ENCODE results near the gene NEIL1. TPM values are rescaled to one million over a fixed set of nuclear protein-coding genes. Genes with fewer than 3 reads are reported as not detected.
A peak's percentile ranks its signal among the peaks of the same experiment; 100 is the strongest.
"Not testable (repeated sequence)": the region's sequence is repeated elsewhere in the genome, so short reads cannot be mapped to it uniquely, and the experiment has no call there.

The NEIL1 gene
- total RNA-seq, 1 donor from 2014 or later = 34.0 TPM

DNA sequence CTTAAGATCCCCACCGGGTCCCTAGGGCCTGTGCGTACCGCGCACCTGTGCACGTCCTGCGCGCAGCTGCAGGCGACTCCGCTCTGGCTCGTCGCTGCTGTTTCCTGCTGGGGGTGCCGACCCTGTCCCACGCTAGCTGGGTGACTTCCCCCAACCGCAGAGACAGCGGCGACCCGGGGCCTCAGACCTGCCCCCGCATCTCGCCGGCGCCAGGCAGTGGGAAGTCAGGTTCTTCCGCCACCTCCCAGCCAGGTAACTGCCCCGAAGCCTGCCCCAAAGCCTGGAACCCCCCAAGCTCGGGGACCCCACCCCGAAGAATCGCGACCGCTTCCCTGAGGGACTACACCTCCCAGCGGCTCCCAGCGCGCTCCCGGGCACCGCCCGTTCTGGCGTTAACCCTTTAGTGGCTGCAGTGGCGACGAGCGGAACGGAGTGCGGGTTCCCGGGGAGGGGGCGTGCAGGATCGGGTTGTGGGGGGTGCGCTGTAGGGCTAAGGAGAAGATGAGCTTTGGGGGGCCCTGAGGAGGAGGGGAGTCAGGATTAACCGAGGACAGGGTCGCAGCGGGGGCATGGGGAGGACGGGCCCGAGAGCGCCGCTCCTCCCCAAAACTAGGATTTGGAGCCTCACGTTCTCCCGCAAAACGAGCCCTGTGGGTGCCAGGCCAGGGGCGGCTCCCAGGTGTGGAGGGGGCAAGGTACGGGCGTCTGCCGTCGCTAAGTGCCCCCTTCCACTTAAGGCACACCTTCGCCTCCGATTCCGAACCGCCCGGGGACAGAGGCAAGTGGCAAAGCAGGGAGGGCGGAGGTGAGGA, 589 bp downstream of the NEIL1 start:
- TF ChIP-seq CTCF (IDR thresholded peaks at IDR 0.05) = no peak
- Mint-ChIP-seq H3K4me1 (ENCODE audit: unreplicated experiment) (peaks cover 14% of the 10 kb centered on the region), H3K27ac (ENCODE audit: unreplicated experiment) (peak overlapping the region; percentile 52), H3K4me3 (ENCODE audit: unreplicated experiment) (peak overlapping the region; percentile 86), H3K27me3 (ENCODE audit: unreplicated experiment) (no peaks in the 10 kb centered on the region), H3K9me3 (ENCODE audit: unreplicated experiment) (no peaks in the 10 kb centered on the region), H3K36me3 (ENCODE audit: unreplicated experiment) (no peaks in the 10 kb centered on the region)
- DNase-seq (ENCODE audit: extremely low spot score, unreplicated experiment) = no peak

DNA sequence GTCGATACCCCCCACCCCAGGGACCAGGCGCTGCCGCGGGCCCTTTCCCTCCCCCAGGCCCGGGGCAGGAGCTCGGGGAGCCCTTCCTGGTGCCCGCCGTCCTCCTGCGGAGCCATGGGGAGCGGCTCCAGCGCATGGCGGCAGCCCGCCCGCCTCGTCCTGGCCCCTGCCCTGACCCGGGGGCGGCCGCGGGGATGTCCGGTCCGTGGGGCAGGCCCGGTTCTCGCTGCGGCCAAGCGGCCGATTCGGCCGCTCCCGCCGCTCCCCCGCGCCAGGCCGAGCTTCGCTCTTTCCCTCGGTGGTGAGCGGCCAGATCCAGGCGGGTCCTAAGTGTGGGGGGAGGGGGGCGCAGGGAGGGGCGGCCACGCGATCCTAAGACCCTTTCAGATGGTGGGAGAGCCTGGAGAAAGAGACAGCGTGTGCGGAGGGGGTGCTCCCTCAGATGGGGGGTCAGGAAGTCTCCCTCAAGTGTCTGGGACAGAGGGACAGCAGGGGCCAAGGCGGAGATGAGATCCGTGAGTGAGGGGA, 1.3 kb downstream of the NEIL1 start:
- no peaks in the 10 kb centered on the region for H3K9me3 Mint-ChIP-seq (ENCODE audit: unreplicated experiment)
- no peak for TF ChIP-seq CTCF (IDR thresholded peaks at IDR 0.05)
- peaks cover 14% of the 10 kb centered on the region for H3K4me1 Mint-ChIP-seq (ENCODE audit: unreplicated experiment)
- H3K36me3 Mint-ChIP-seq (ENCODE audit: unreplicated experiment) = no peaks in the 10 kb centered on the region
- no peaks in the 10 kb centered on the region for H3K27me3 Mint-ChIP-seq (ENCODE audit: unreplicated experiment)
- no peak for DNase-seq (ENCODE audit: extremely low spot score, unreplicated experiment)
- H3K4me3 Mint-ChIP-seq (ENCODE audit: unreplicated experiment) = peak overlapping the region; percentile 86
- H3K27ac Mint-ChIP-seq (ENCODE audit: unreplicated experiment) = peak overlapping the region; percentile 60

- Mint-ChIP-seq H3K36me3 (ENCODE audit: unreplicated experiment) (no peaks in the 10 kb centered on the region), H3K27ac (ENCODE audit: unreplicated experiment) (peak overlapping the region; percentile 60), H3K9me3 (ENCODE audit: unreplicated experiment) (no peaks in the 10 kb centered on the region), H3K4me3 (ENCODE audit: unreplicated experiment) (peak overlapping the region; percentile 78), H3K4me1 (ENCODE audit: unreplicated experiment) (peaks cover 14% of the 10 kb centered on the region), H3K27me3 (ENCODE audit: unreplicated experiment) (no peaks in the 10 kb centered on the region)
- DNase-seq (ENCODE audit: extremely low spot score, unreplicated experiment) = no peak
- TF ChIP-seq CTCF (IDR thresholded peaks at IDR 0.05) = no peak
Measured at GRCh38 chr15:75348562-75349350, 1.9 kb downstream of the NEIL1 start.

GRCh38 chr15:75349351-75349669, 2.5 kb downstream of the NEIL1 start:
- not testable (repeated sequence) for H3K4me3 Mint-ChIP-seq (ENCODE audit: unreplicated experiment); H3K27me3 Mint-ChIP-seq (ENCODE audit: unreplicated experiment)

GRCh38 chr15:75349851-75350588, 3.2 kb downstream of the NEIL1 start:
- no peak for TF ChIP-seq CTCF (IDR thresholded peaks at IDR 0.05)
- H3K9me3 Mint-ChIP-seq (ENCODE audit: unreplicated experiment) = no peaks in the 10 kb centered on the region
- no peaks in the 10 kb centered on the region for H3K36me3 Mint-ChIP-seq (ENCODE audit: unreplicated experiment)
- H3K27ac Mint-ChIP-seq (ENCODE audit: unreplicated experiment) = no peak overlapping the region
- no peak overlapping the region for H3K4me3 Mint-ChIP-seq (ENCODE audit: unreplicated experiment)
- H3K27me3 Mint-ChIP-seq (ENCODE audit: unreplicated experiment) = no peaks in the 10 kb centered on the region
- no peak for DNase-seq (ENCODE audit: extremely low spot score, unreplicated experiment)
- H3K4me1 Mint-ChIP-seq (ENCODE audit: unreplicated experiment) = peaks cover 14% of the 10 kb centered on the region

More at GRCh38 chr15:75349351-75349669, 2.5 kb downstream of the NEIL1 start:
- peaks cover 14% of the 10 kb centered on the region for H3K4me1 Mint-ChIP-seq (ENCODE audit: unreplicated experiment)
- not testable (repeated sequence) for DNase-seq (ENCODE audit: extremely low spot score, unreplicated experiment); H3K9me3 Mint-ChIP-seq (ENCODE audit: unreplicated experiment); H3K36me3 Mint-ChIP-seq (ENCODE audit: unreplicated experiment); H3K27ac Mint-ChIP-seq (ENCODE audit: unreplicated experiment)

Data from osteocyte (in vitro differentiated cells).